Measurements from ENCODE around the gene EXOC6. TPM values are rescaled to one million over a fixed set of nuclear protein-coding genes. Genes with fewer than 3 reads are reported as not detected.

EXOC6 gene
- total and polyA plus RNA-seq, 8 donors = 17.5 to 24.0 (median 19.8) TPM

- DNase-seq = no peak
- H3K9me3 ChIP-seq = no peaks in the 10 kb centered on the region
- no peak for TF ChIP-seq CTCF (IDR thresholded peaks at IDR 0.05)
- intact Hi-C loops (cut with DNase I) = no loop called here
- peaks cover 0 to 22% of the 10 kb centered on the region in 2 donors for H3K36me3 ChIP-seq
- peak; percentile 48 for ATAC-seq
- no peak overlapping the region for H3K27ac ChIP-seq
- H3K27me3 ChIP-seq = no peaks in the 10 kb centered on the region
- no peaks in the 10 kb centered on the region for H3K4me1 ChIP-seq
- no peak overlapping the region for H3K4me3 ChIP-seq
These were observed 174.8 kb downstream of the EXOC6 start for GRCh38 chr10:93023013-93023650.

GRCh38 chr10:93026072-93026471 lies 177.8 kb downstream of the EXOC6 start:
- DNase-seq = no peak
- Histone ChIP-seq H3K4me3 (no peak overlapping the region), H3K4me1 (no peaks in the 10 kb centered on the region), H3K9me3 (no peaks in the 10 kb centered on the region), H3K27me3 (no peaks in the 10 kb centered on the region), H3K36me3 (peaks cover 0 to 23% of the 10 kb centered on the region in 2 donors), H3K27ac (no peak overlapping the region)
- ATAC-seq = no peak
- intact Hi-C loops (cut with DNase I) = no loop called here
- TF ChIP-seq CTCF (IDR thresholded peaks at IDR 0.05) = no peak

- no peak for TF ChIP-seq CTCF (IDR thresholded peaks at IDR 0.05)
- H3K36me3 ChIP-seq = peaks cover 0 to 21% of the 10 kb centered on the region in 2 donors
- no peaks in the 10 kb centered on the region for H3K4me1 ChIP-seq
These were observed 179.2 kb downstream of the EXOC6 start for GRCh38 chr10:93027508-93027907.

DNA sequence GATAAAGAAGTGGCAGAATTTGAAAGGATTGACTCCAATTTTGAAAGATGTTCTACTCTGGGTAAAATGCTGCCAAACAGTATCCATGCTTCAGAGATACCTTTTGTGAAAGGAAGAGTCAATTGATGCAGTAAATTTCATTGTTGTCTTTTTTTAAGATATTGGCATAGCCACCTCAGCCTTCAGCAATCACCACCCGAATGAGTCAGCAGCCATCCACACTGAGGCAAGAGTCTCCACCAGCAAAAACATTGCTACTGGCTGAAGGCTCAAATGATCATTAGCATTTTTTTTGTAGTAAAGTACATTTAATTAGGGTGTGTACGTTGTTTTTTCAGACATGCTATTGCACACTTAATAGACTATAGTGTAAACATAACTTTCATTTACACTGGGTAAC lies 180.6 kb downstream of the EXOC6 start:
- Histone ChIP-seq H3K27ac (no peak overlapping the region), H3K4me1 (no peaks in the 10 kb centered on the region), H3K27me3 (no peaks in the 10 kb centered on the region), H3K36me3 (peaks cover 0 to 21% of the 10 kb centered on the region in 2 donors), H3K4me3 (no peak overlapping the region), H3K9me3 (no peaks in the 10 kb centered on the region)
- ATAC-seq = no peak
- TF ChIP-seq CTCF (IDR thresholded peaks at IDR 0.05) = no peak
- DNase-seq = no peak
- intact Hi-C loops (cut with DNase I) = no loop called here

More at GRCh38 chr10:93027508-93027907, 179.2 kb downstream of the EXOC6 start:
- Histone ChIP-seq H3K27ac (no peak overlapping the region), H3K27me3 (no peaks in the 10 kb centered on the region), H3K4me3 (no peak overlapping the region), H3K9me3 (no peaks in the 10 kb centered on the region)
- no peak for ATAC-seq
- intact Hi-C loops (cut with DNase I) = no loop called here
- DNase-seq = no peak

DNA sequence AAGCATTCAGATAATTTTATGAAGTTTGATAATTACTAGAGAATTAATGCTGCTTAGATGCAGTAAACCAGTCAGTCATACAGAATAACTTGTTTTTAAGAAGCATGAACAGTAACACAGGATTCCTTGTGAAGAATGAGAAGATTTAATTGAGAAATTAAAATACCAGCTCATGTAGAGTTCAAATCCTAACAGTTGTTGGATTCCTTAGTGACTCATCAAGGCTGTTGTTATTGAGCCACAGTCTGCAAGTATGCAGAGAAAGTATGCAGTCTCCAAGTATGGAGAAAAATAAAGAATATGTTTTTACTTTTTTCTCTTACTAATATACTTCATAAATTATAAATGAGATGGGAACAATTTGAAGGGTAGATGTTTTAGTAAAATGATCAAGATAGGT lies 182.1 kb downstream of the EXOC6 start:
- Histone ChIP-seq H3K4me1 (no peaks in the 10 kb centered on the region), H3K4me3 (no peak overlapping the region), H3K9me3 (no peaks in the 10 kb centered on the region), H3K27me3 (no peaks in the 10 kb centered on the region), H3K27ac (no peak overlapping the region), H3K36me3 (peaks cover 0 to 21% of the 10 kb centered on the region in 2 donors)
- DNase-seq (no peak), ATAC-seq (peak; percentile 82)
- intact Hi-C loops (cut with DNase I) = no loop called here
- TF ChIP-seq CTCF (IDR thresholded peaks at IDR 0.05) = no peak

Data from left lung (tissue), 10 donors.